Sigmoid colon (tissue), 4 donors: Measurements from ENCODE around the gene KDM7A.

ENCODE experiments used
- CTCF ChIP-seq, 4 experiments: fragments of 450-650 bp in 3 of 4; fragments of 200-600 bp in 1 of 4; IDR thresholded peaks; one replicate each; pipeline ENCODE4 v1.5.1; 2016 to 2019; ENCODE audit warnings: antibody characterized with exemption in 4 of 4, mild to moderate bottlenecking in 3 of 4, moderate library complexity in 2 of 4
- EP300 ChIP-seq, 4 donors: sonication (generic); formaldehyde crosslinking; IDR thresholded peaks; one replicate each; pipeline ENCODE4 v1.6.1; 2017; ENCODE audit warnings: antibody characterized with exemption in 4 of 4
- POLR2AphosphoS5 ChIP-seq, 4 donors: sonication (generic); formaldehyde crosslinking; IDR thresholded peaks; one replicate each; pipeline ENCODE4 v1.6.1; 2017; ENCODE audit warnings: antibody characterized with exemption in 4 of 4

GRCh38 chr7:140041659-140042385 is 135.0 kb downstream of the KDM7A start:
- no peak for TF ChIP-seq CTCF (IDR thresholded peaks at IDR 0.05)
- TF ChIP-seq EP300 (IDR thresholded peaks at IDR 0.05), result no peak
- no peak for TF ChIP-seq POLR2AphosphoS5 (IDR thresholded peaks at IDR 0.05)
